RWPE2 (cell line): ENCODE results near the gene SLC6A16.
"Not testable (repeated sequence)": the region's sequence is repeated elsewhere in the genome, so short reads cannot be mapped to it uniquely, and the experiment has no call there.

Source experiments
- ATAC-seq: fragments of 200-7000 bp; cut with Tn5 transposase; 3 replicates; pipeline ENCODE4 v1.9.1; 2021; ENCODE audit warnings: low read depth
- DNase-seq: peaks from one replicate; pipeline ENCODE4 v3.0.0-alpha.2; 2020; ENCODE audit warnings: low spot score
- H3K27ac ChIP-seq: fragments of 450-650 bp; 2 replicates; pipeline ENCODE4 v1.5.1; 2017; ENCODE audit warnings: mild to moderate bottlenecking; ENCODE audit not compliant: poor library complexity, severe bottlenecking
- H3K27me3 ChIP-seq: fragments of 250-450 bp; sonication (Bioruptor Pico); 2 replicates; pipeline ENCODE4 v1.5.1; 2021; ENCODE audit warnings: mild to moderate bottlenecking, moderate library complexity; ENCODE audit not compliant: insufficient read depth, poor library complexity, severe bottlenecking
- H3K36me3 ChIP-seq: fragments of 250-450 bp; sonication (Bioruptor Pico); 2 replicates; pipeline ENCODE4 v1.5.1; 2020; ENCODE audit warnings: low read depth, mild to moderate bottlenecking, moderate library complexity
- H3K4me1 ChIP-seq: fragments of 250-450 bp; sonication (Bioruptor Pico); 2 replicates; pipeline ENCODE4 v1.5.1; 2021; ENCODE audit warnings: mild to moderate bottlenecking, moderate library complexity; ENCODE audit not compliant: insufficient read depth, poor library complexity, severe bottlenecking
- H3K4me3 ChIP-seq: fragments of 250-450 bp; sonication (Bioruptor Pico); 2 replicates; pipeline ENCODE4 v1.5.1; 2021; ENCODE audit warnings: mild to moderate bottlenecking, moderate library complexity; ENCODE audit not compliant: severe bottlenecking
- H3K9me3 ChIP-seq: fragments of 250-450 bp; sonication (Bioruptor Pico); 2 replicates; pipeline ENCODE4 v1.5.1; 2021; ENCODE audit warnings: mild to moderate bottlenecking, moderate library complexity; ENCODE audit not compliant: severe bottlenecking
- TF ChIP-seq, protein P1 (sequence below): fragments of 450-650 bp; IDR thresholded peaks from one replicate; pipeline ENCODE4 v1.5.1; 2017; ENCODE audit warnings: mild to moderate bottlenecking, moderate library complexity; ENCODE audit not compliant: poor library complexity, severe bottlenecking

The SLC6A16 gene

GRCh38 chr19:49324801-49325576 is at the start of gene SLC6A16:
SLC6A16 (minus strand) TSS chr19:49325191; CDS start chr19:49311347, 13,844 bp downstream.
- no peak for ATAC-seq
- Histone ChIP-seq H3K27ac (no peak within 1 kb of the TSS), H3K9me3 (no peaks in the 10 kb centered on the region), H3K36me3 (no peaks in the 10 kb centered on the region), H3K4me3 (no peak within 1 kb of the TSS), H3K4me1 (no peaks in the 10 kb centered on the region), H3K27me3 (no peaks in the 10 kb centered on the region)
- DNase-seq = no peak
- TF ChIP-seq, protein P1, sequence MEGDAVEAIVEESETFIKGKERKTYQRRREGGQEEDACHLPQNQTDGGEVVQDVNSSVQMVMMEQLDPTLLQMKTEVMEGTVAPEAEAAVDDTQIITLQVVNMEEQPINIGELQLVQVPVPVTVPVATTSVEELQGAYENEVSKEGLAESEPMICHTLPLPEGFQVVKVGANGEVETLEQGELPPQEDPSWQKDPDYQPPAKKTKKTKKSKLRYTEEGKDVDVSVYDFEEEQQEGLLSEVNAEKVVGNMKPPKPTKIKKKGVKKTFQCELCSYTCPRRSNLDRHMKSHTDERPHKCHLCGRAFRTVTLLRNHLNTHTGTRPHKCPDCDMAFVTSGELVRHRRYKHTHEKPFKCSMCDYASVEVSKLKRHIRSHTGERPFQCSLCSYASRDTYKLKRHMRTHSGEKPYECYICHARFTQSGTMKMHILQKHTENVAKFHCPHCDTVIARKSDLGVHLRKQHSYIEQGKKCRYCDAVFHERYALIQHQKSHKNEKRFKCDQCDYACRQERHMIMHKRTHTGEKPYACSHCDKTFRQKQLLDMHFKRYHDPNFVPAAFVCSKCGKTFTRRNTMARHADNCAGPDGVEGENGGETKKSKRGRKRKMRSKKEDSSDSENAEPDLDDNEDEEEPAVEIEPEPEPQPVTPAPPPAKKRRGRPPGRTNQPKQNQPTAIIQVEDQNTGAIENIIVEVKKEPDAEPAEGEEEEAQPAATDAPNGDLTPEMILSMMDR = no peak

DNA sequence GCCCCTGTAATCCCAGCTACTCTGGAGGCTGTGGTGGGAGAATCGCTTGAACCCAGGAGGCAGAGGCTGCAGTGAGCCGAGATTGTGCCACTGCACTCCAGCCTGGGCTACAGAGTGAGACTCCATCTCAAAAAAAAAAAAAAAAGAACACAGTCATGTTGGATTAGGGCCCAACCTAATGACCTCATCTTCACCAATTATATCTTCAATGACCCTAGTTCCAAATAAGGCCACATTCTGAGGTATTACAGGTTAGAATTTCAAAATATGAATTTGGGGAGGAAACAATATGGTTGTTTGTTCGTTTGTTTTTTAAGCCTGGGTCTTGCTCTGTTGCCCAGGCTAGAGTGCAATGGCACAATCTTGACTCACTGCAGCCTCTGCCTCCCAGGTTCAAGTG is 48.2 kb upstream of the SLC6A16 start:
- H3K27me3 ChIP-seq, H3K4me1 ChIP-seq, H3K27ac ChIP-seq, DNase-seq, ATAC-seq, H3K36me3 ChIP-seq, H3K4me3 ChIP-seq, H3K9me3 ChIP-seq: not testable (repeated sequence)

DNA sequence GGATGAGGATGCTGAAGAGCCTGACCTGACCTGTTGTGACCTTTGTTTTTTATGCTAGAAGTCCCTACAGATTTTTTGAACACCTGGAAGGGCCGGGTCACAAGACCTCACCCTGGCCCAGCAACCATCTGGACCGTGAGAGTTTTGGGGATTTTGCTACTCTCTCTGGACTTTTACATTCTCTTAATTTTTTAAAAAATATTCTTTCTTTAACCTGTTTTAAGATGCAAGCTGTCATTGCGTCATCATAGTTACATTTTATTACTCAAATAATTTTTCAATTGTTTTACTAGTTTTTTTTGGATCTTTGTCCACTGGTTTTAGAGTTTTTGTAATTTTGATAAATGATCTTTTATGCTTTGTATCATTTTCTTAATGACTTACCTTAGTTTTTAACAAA is 46.2 kb upstream of the SLC6A16 start:
- Histone ChIP-seq H3K4me1 (no peaks in the 10 kb centered on the region), H3K27ac (no peak overlapping the region), H3K27me3 (no peaks in the 10 kb centered on the region), H3K9me3 (peaks cover 7% of the 10 kb centered on the region), H3K36me3 (no peaks in the 10 kb centered on the region), H3K4me3 (no peak overlapping the region)
- no peak for DNase-seq
- TF ChIP-seq, protein P1 = no peak
- ATAC-seq = no peak

GRCh38 chr19:49368711-49369358 is 43.8 kb upstream of the SLC6A16 start:
- no peaks in the 10 kb centered on the region for H3K36me3 ChIP-seq
- H3K4me3 ChIP-seq = no peak overlapping the region
- TF ChIP-seq, protein P1 = no peak
- no peak overlapping the region for H3K27ac ChIP-seq
- DNase-seq = no peak
- no peaks in the 10 kb centered on the region for H3K27me3 ChIP-seq
- no peaks in the 10 kb centered on the region for H3K4me1 ChIP-seq
- no peak for ATAC-seq
- peaks cover 7% of the 10 kb centered on the region for H3K9me3 ChIP-seq

GRCh38 chr19:49366110-49366509 is 41.1 kb upstream of the SLC6A16 start:
- peaks cover 7% of the 10 kb centered on the region for H3K9me3 ChIP-seq
- no peak overlapping the region for H3K27ac ChIP-seq
- no peak overlapping the region for H3K4me3 ChIP-seq
- no peaks in the 10 kb centered on the region for H3K27me3 ChIP-seq
- no peaks in the 10 kb centered on the region for H3K4me1 ChIP-seq
- no peaks in the 10 kb centered on the region for H3K36me3 ChIP-seq
- TF ChIP-seq, protein P1 = no peak
- ATAC-seq = no peak
- DNase-seq = no peak
